SK-N-MC (cell line): ENCODE data around the gene FN3K.

Experiments used
- DNase-seq: peaks from one replicate; pipeline ENCODE4 v3.0.0-alpha.2; 2011; ENCODE audit warnings: low read depth, low spot score
- H3K27ac ChIP-seq: fragments of 200-600 bp; sonication (generic); 2 replicates; pipeline ENCODE4 v1.5.1; 2016; ENCODE audit warnings: mixed run types
- H3K36me3 ChIP-seq: fragments of 200-600 bp; sonication (generic); 2 replicates; pipeline ENCODE4 v1.6.1; 2017; ENCODE audit warnings: antibody characterized with exemption, low read length, mixed read lengths; ENCODE audit not compliant: insufficient read depth
- H3K4me3 ChIP-seq: fragments of 200-600 bp; sonication (generic); 2 replicates; pipeline ENCODE4 v1.5.1; 2016
- H3K9ac ChIP-seq: fragments of 200-600 bp; sonication (generic); 2 replicates; pipeline ENCODE4 v1.8.0; 2017; ENCODE audit warnings: mixed run types, mixed read lengths; ENCODE audit not compliant: insufficient read length
- H3K9me3 ChIP-seq: fragments of 200-600 bp; sonication (generic); 2 replicates; pipeline ENCODE4 v1.6.1; 2017; ENCODE audit warnings: low read depth, mild to moderate bottlenecking, antibody characterized with exemption, low read length, moderate library complexity, mixed read lengths
- EZH2 ChIP-seq: fragments of 200-600 bp; sonication (generic); IDR thresholded peaks from one replicate; pipeline ENCODE4 v1.6.1; 2017; ENCODE audit warnings: antibody characterized with exemption
- FOXP2 ChIP-seq: optimal IDR thresholded peaks from 2 replicates; pipeline ENCODE3; 2011; ENCODE audit warnings: mild to moderate bottlenecking, moderate library complexity; ENCODE audit not compliant: insufficient read depth; ENCODE audit errors: extremely low read length, control extremely low read depth
- POLR2AphosphoS5 ChIP-seq: IDR thresholded peaks from 2 replicates; pipeline ENCODE4 v1.6.1; 2012; ENCODE audit warnings: mild to moderate bottlenecking, low read depth, low read length, borderline replicate concordance

Gene FN3K

DNA sequence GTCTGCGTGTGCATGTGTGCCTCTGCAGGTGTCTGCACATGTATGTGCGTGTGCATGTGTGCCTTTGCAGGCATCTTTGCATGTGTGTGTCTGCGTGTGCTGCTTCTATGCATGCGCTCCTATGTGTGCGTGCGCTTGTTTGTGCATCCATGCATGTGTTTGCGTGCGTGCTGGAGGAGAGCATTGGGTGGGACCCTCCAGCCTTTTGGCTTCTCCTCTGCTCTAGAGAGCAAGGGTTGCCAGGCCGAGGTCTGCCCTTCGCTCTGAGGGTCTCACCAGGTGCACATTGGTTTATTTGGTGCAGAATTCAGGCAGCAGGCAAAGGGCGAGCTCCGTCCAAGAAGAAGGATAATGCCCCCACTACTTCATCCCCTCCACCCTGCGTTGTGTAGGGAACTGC, 35.9 kb upstream of the FN3K start:
- Histone ChIP-seq H3K27ac (no peak overlapping the region), H3K9ac (no peak overlapping the region), H3K9me3 (no peaks in the 10 kb centered on the region), H3K4me3 (no peak overlapping the region; the same call in 1 of the 2 replicates), H3K36me3 (no peaks in the 10 kb centered on the region)
- TF ChIP-seq POLR2AphosphoS5 = no peak
- TF ChIP-seq EZH2 = no peak
- TF ChIP-seq FOXP2 = no peak
- DNase-seq = no peak

DNA sequence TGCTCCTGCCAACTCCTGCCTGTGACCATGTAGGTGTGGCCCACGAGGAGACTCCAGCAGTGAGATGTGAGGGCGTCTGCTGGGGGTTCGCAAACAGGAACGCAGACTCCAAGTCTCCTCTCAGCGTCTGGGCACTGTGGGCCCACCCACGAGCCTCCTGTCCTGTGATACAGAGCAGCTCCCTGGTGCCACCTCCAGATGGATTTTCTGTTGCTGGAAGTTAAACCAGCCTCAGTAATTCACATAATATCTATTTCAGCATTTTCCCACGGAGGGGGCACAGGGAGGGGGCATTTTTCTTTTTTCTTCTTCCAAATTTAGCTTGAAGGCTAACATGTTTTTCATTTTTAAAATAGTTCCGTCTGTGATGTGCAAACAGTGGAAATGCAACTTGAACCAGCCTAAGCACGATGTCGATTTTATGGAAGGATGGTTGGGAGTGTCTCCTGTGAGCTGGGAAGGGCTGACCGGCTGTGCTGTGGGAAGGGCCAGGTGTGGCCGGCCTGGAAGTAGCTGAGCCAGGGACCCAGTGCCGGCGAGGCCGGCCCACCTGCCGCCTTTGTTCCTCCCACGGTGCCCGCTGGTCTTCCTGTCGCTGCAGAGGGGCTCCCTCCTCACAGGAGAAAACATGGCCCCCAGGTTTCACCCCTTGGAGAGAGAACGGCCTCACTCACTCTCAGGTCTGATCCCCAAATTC, 33.0 kb upstream of the FN3K start:
- Histone ChIP-seq H3K27ac (no peak overlapping the region), H3K9ac (no peak overlapping the region), H3K9me3 (no peaks in the 10 kb centered on the region), H3K4me3 (no peak overlapping the region), H3K36me3 (no peaks in the 10 kb centered on the region)
- TF ChIP-seq FOXP2 (no peak), EZH2 (no peak), POLR2AphosphoS5 (no peak)
- DNase-seq = no peak

DNA sequence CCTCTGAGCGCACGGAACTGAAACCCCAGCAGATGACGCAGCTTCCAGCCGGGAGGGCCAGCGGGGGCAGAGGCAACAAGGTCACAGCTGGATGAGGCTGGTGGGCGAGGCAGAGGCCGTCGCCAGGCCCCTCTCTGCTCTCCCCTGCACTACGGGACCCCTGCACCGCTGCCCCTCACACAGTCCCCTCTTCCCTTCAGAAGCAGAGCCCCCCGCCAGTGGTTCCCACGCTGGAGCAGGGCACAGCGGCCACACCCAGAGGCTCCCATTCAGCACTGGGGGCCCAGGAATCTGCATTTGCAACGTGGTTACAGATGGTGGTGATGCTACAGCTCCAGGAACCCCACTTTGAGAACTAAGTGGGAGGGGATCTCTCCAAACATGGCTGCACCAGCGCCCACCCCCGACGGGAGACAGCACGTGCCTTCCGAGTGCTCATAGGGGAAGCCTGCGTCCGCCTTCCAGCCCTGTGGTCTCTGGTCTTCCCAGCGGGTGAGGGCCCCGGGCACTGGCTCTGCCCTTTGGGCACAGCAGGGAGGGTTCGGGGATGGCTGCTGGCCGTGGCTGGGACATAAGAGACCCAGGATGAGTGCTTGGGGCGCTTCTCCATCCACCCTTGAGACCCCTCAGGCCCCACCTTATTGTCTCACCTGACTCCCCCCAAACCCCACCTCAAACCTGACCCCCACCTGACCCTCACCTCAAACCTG, 32.2 kb upstream of the FN3K start:
- H3K9ac ChIP-seq = no peak overlapping the region
- TF ChIP-seq POLR2AphosphoS5 (no peak), EZH2 (no peak), FOXP2 (no peak)
- H3K36me3 ChIP-seq = no peaks in the 10 kb centered on the region
- H3K27ac ChIP-seq = no peak overlapping the region
- H3K4me3 ChIP-seq = no peak overlapping the region
- no peaks in the 10 kb centered on the region for H3K9me3 ChIP-seq
- DNase-seq = no peak

DNA sequence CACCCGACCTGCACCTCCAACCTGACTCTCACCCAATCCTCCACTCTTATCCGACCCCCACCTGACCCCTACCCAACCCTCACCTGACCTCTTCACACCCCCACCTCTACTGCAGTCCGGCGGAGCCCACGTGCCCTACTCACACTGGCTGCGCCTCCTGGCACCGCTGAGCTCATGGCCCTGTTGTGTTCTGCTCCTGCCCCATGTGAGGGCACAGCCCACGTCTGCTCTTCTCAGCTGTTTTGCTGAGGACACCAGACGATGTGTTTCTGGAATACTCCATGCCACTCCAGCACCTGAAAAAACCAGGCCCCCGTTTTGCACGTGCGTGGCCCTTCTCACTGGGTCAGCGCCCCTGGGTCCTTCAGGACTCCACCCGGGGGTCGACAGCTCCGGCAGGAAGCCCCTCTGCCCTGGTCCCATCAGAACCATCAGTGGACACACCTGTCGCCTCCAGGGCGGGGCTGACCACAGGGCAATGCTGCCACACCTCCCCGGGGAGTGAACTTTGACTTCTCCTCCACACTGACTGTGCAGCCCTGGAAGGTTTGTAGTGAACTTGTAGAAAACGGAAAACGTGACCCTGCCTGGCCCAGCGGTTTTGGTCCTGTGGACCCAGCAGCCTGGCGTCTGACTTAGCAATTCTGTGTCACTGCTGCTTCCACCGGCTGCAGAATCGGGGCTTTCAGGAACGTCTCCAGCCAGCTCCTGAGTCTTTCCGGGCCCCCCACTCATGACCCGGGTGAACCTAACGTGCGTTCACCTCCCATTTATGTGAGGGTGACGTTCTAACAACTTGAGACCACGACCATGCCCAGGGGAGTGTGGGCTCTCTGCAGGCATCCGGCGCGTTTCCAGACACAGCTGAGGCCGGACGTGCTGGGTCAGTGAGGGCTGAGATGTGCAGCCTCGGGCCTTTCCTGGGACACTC, 31.2 kb upstream of the FN3K start:
- Histone ChIP-seq H3K36me3 (no peaks in the 10 kb centered on the region), H3K9me3 (no peaks in the 10 kb centered on the region), H3K4me3 (no peak overlapping the region), H3K9ac (no peak overlapping the region), H3K27ac (no peak overlapping the region)
- DNase-seq = no peak
- TF ChIP-seq FOXP2 (no peak), EZH2 (no peak), POLR2AphosphoS5 (no peak)

DNA sequence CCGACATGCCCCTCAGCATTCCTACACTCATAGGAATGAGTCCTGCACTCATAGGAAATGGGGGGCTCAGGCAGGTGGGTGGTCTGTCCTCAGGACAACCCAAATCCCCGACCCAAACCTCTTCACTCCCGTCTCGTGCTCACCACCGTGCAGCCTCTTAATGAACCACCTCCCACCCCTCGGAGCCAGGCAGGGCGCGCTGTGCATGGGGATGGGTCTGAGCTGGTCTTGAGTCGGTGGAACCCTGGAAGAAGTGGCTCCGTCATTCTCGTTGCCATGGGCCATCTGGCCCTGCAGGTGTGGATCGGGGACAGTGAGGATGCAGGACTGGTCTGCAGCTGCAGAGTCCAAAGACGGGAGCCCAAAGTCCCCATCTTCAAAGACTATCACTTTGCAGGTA, 30.5 kb upstream of the FN3K start:
- no peak for DNase-seq
- TF ChIP-seq EZH2 (no peak), POLR2AphosphoS5 (no peak), FOXP2 (no peak)
- H3K9ac ChIP-seq = no peak overlapping the region
- H3K27ac ChIP-seq = no peak overlapping the region
- no peak overlapping the region for H3K4me3 ChIP-seq
- no peaks in the 10 kb centered on the region for H3K9me3 ChIP-seq
- H3K36me3 ChIP-seq = no peaks in the 10 kb centered on the region

DNA sequence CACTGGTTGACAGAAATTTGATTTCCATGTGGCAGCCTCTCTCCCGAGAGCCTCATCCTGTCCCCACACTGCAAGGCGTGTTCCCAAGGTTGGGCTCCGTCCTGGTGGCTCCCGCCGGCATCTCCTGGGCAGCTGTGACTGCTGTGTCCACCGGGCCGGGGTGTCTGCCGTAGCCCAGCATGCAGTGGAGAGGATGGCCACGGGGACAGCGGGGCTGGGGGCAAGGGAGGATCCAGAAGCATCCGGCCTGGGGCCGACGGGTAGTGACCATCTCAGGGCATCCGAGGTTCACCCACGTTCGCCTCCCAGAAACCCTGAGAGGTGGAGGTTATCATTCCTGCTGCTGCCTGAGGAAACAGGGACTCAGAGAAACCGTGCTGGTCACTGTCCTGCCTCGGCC, 29.7 kb upstream of the FN3K start:
- no peak overlapping the region for H3K9ac ChIP-seq
- TF ChIP-seq POLR2AphosphoS5 (no peak), FOXP2 (no peak), EZH2 (no peak)
- no peaks in the 10 kb centered on the region for H3K36me3 ChIP-seq
- H3K27ac ChIP-seq = no peak overlapping the region
- no peak for DNase-seq
- H3K9me3 ChIP-seq = no peaks in the 10 kb centered on the region
- H3K4me3 ChIP-seq = no peak overlapping the region

DNA sequence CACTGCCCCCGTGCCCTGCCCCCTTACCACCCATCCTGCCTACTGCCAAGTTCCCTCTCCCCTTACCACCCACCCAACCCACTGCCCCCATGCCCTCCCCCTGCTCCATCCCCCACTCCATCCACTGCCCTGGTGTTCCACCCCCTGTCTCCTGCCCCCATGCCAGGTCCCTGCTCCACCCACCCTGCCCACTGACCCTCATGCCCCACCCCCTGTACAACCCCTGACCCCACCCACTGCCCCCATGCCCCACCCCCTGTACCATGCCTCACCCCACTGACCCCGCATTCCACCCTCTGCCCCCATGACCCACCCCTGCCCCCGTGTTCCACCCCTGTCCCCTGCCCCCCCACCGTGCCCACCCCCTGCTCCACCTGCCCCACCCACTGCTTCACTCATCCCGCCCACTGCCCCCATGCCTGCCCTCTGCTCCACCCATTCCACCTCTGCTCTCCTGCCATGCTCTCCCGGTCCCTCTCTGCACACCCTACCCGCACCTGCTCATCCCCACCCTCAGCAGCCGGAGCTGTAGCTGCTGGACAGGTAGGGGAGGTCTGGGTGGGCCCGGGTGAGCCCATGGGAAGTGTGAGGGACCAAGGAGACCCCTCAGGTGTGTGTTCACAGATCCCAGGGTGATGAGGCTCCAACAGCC, 26.3 kb upstream of the FN3K start:
- no peaks in the 10 kb centered on the region for H3K36me3 ChIP-seq
- no peak overlapping the region for H3K9ac ChIP-seq
- DNase-seq = no peak
- TF ChIP-seq EZH2 (no peak), FOXP2 (no peak), POLR2AphosphoS5 (no peak)
- H3K9me3 ChIP-seq = no peaks in the 10 kb centered on the region
- H3K27ac ChIP-seq = no peak overlapping the region
- no peak overlapping the region for H3K4me3 ChIP-seq

DNA sequence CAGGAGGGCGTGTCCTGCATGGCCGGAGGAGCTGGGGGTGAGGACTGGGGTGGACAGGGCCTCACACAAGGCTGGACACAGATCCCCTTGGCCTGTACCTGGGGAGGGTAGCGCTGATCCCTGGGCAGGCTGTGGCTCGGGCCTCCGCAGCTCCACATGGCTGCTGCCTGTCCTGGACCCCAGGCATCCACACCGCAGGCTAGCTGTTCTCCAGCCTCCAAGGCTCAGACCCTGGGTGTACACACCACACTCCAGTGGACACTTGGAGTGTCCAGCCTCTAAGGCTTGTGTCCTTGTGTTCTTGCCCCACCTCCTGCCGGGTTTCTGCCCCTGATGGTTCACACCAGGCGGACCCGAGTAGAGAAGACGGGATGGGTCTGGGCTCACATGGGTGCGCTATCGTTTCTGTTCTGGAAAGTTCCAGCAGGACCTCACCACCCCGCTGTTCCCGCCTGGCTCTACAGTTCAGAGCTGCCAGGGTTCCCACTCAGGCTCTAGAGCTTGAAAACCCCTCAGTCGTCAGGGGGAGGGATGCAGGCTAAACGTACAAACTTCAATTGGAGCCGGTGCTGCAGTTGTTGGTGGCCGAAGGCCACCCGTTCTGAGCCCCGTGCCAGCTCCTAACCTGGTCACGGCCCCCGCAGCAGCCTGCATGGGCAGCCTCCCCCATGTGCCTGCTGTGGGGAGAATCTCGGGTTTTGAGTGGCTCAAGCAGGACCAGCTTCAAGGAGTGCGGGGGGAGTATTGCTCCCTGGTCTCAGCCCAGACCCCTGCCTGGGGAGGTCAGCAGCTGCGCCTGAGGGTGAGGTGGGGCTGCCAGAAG, 25.5 kb upstream of the FN3K start:
- TF ChIP-seq POLR2AphosphoS5 = no peak
- no peak overlapping the region for H3K4me3 ChIP-seq

More for the DNA sequence above, 25.5 kb upstream of the FN3K start:
- no peak for DNase-seq
- Histone ChIP-seq H3K9ac (no peak overlapping the region), H3K27ac (no peak overlapping the region), H3K9me3 (no peaks in the 10 kb centered on the region), H3K36me3 (no peaks in the 10 kb centered on the region)
